ENCODE measurements around the gene MS4A4A. TPM values are rescaled to one million over a fixed set of nuclear protein-coding genes. Genes with fewer than 3 reads are reported as not detected.

The MS4A4A gene
- polyA plus RNA-seq, 1 donor from 2014 or later: not detected

GRCh38 chr11:60318726-60319125, 38.3 kb downstream of the MS4A4A start:
- no peaks in the 10 kb centered on the region for H3K4me1 Mint-ChIP-seq
- H3K4me3 Mint-ChIP-seq: no peak overlapping the region
- no peaks in the 10 kb centered on the region for H3K27me3 Mint-ChIP-seq
- no peak overlapping the region for H3K27ac Mint-ChIP-seq
- H3K36me3 Mint-ChIP-seq: no peaks in the 10 kb centered on the region
- peaks cover 0 to 27% (median 23%) of the 10 kb centered on the region in 3 donors for H3K9me3 Mint-ChIP-seq

- Mint-ChIP-seq H3K4me3 (no peak overlapping the region), H3K27ac (no peak overlapping the region), H3K9me3 (peaks cover 2 to 35% (median 27%) of the 10 kb centered on the region in 3 donors), H3K27me3 (no peaks in the 10 kb centered on the region), H3K4me1 (no peaks in the 10 kb centered on the region), H3K36me3 (peaks cover 6% of the 10 kb centered on the region)
Measured at GRCh38 chr11:60321051-60321450, 40.6 kb downstream of the MS4A4A start.

DNA sequence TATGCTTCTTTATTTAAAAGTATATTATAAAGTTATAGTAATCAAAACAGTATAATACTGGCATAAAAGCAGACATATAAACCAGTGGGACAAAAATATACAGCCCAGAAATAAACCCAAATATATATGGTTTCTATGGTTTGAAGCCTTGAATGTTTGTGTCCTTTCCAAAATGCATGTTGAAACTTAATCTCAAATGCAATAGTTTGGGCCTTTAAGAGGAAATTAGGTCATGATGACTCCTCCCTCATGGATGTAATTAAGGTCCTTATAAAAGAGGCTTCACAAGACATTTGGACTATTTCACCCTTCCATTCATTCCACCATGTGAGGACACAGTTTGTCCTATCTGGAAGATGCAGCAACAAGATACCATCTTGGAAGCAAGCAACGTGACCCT, 46.5 kb downstream of the MS4A4A start, which contains the start of gene MS4A6E:
TSS of gene MS4A6E (plus strand) at position 301 of the 400 bp plus-strand sequence. CDS start 7,641 bp downstream, outside the sequence.
- Mint-ChIP-seq H3K4me1 (no peaks in the 10 kb centered on the region), H3K27ac (no peak within 1 kb of the TSS), H3K36me3 (peaks cover 6% of the 10 kb centered on the region), H3K9me3 (peaks cover 8 to 18% (median 15%) of the 10 kb centered on the region in 3 donors), H3K27me3 (no peaks in the 10 kb centered on the region), H3K4me3 (no peak within 1 kb of the TSS)

DNA sequence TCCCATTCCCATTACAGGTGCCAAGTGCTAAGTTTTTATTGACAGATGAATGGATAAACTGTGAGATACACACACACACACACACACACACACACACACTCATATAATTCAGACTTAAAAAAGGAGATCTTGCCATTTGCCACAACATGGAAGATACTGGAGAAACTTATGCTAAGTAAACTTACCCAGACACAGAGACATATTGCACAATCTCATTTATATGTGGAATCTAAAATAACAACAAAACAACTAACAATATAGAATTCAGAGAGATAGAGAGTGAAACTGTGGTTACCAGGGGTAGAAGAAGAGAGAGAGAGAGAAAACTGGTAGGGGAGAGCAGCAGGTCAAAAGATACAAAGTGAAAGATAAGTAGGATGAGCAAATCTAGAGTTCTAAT, 48.0 kb downstream of the MS4A4A start:
- H3K27me3 Mint-ChIP-seq: no peaks in the 10 kb centered on the region
- no peak overlapping the region for H3K4me3 Mint-ChIP-seq
- H3K27ac Mint-ChIP-seq: no peak overlapping the region
- peaks cover 8 to 15% (median 13%) of the 10 kb centered on the region in 3 donors for H3K9me3 Mint-ChIP-seq
- H3K4me1 Mint-ChIP-seq: no peaks in the 10 kb centered on the region
- H3K36me3 Mint-ChIP-seq: peaks cover 6% of the 10 kb centered on the region

- no peaks in the 10 kb centered on the region for H3K27me3 Mint-ChIP-seq
- no peaks in the 10 kb centered on the region for H3K36me3 Mint-ChIP-seq
- H3K27ac Mint-ChIP-seq: no peak overlapping the region
- H3K9me3 Mint-ChIP-seq: peaks cover 0 to 3% (median 2%) of the 10 kb centered on the region in 3 donors
- peaks cover 3 to 9% (median 4%) of the 10 kb centered on the region in 3 donors for H3K4me1 Mint-ChIP-seq
- no peak overlapping the region for H3K4me3 Mint-ChIP-seq
Measured at GRCh38 chr11:60332846-60333245, 52.4 kb downstream of the MS4A4A start.

DNA sequence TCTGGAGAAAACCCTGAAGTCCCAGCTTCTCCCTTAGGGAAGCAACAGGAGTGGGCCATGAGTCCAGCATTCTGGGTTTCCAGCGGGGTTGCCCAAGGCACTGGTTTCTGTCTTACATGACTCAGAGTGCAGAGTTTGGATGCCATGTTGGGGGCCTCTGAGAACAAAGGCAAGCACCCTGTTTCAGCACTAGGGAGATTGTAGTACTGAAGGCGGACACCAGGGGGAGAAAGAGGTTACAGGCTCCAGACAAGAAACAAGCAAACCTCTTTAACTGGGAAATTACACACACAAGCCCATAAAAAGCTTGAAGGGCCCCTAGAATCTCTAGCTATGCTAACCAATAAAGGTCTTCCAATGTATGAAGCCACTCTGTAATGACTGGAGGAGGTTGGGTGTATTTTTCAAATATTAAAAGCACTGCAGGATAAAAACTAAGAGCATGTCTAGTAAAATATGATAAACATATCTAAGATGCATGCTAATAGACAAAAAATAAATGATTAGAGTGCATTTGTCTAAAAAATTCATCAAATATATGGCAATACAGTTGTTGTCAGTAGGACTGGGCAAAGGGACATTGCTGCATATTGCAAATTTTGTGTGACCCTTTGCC, 53.6 kb downstream of the MS4A4A start:
- peaks cover 0 to 2% (median 2%) of the 10 kb centered on the region in 3 donors for H3K9me3 Mint-ChIP-seq
- H3K27ac Mint-ChIP-seq: no peak overlapping the region
- peaks cover 3 to 9% (median 4%) of the 10 kb centered on the region in 3 donors for H3K4me1 Mint-ChIP-seq
- no peaks in the 10 kb centered on the region for H3K36me3 Mint-ChIP-seq
- H3K4me3 Mint-ChIP-seq: no peak overlapping the region
- H3K27me3 Mint-ChIP-seq: no peaks in the 10 kb centered on the region

DNA sequence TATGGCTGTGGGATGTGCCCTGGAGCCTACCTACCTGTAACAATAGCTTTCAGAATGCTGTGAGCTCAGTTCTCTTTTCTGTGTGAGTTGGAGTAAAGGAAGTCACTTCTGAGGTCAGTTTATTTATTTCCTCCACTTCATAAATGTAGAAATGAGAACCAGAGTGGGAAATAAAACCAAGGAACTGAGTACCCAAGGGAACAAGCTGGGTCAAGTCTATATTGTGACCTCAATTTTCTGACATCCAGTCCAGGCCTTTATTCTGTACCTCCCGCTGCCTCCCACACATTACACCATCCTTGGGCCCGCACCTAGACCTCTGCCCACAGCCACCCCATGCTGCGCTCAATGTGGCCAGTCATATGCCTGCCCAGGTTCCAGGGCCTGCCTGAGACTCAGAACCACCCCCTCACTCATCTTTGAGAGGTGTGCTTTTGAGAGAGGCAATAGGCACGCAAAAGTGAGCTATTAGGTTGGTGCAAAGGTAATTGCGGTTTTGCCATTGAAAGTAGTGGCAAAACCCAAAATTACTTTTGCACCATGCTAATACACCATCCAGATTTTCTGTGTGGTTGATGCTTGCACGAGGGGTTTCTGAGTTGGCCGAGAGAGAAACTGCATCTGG, 56.4 kb downstream of the MS4A4A start:
- peaks cover 3 to 9% (median 4%) of the 10 kb centered on the region in 3 donors for H3K4me1 Mint-ChIP-seq

DNA sequence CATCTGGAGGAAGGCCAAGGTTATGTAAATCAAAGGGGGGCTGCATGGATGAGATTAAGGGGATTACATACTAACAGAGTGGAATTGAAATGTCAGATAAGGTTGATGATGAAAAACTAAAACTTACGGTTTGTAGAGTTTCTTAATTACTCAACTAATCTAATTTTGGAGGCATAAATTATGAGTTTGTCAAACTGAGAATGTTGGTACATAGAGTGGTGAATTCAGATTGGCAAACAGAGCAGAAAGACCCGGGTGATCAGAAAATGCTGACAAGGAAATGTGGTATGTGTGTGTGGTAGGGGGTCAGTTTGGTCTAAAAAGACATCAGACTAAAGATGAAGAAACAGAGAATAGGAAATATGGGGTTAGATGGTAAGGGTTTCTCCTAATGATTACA, 57.6 kb downstream of the MS4A4A start:
- peaks cover 3 to 9% (median 4%) of the 10 kb centered on the region in 3 donors for H3K4me1 Mint-ChIP-seq
- H3K36me3 Mint-ChIP-seq: no peaks in the 10 kb centered on the region
- no peaks in the 10 kb centered on the region for H3K27me3 Mint-ChIP-seq
- no peaks in the 10 kb centered on the region for H3K9me3 Mint-ChIP-seq
- no peak overlapping the region for H3K4me3 Mint-ChIP-seq
- no peak overlapping the region for H3K27ac Mint-ChIP-seq

More for the DNA sequence above, 56.4 kb downstream of the MS4A4A start:
- H3K36me3 Mint-ChIP-seq: no peaks in the 10 kb centered on the region
- no peaks in the 10 kb centered on the region for H3K27me3 Mint-ChIP-seq
- H3K4me3 Mint-ChIP-seq: peak overlapping the region in 1 of 4 donors; percentile 12
- no peak overlapping the region for H3K27ac Mint-ChIP-seq
- H3K9me3 Mint-ChIP-seq: no peaks in the 10 kb centered on the region

- Mint-ChIP-seq H3K4me3 (no peak overlapping the region), H3K36me3 (no peaks in the 10 kb centered on the region), H3K4me1 (peaks cover 3 to 4% (median 4%) of the 10 kb centered on the region in 3 donors), H3K27ac (no peak overlapping the region), H3K27me3 (no peaks in the 10 kb centered on the region), H3K9me3 (no peaks in the 10 kb centered on the region)
Measured at GRCh38 chr11:60339356-60339755, 58.9 kb downstream of the MS4A4A start.

GRCh38 chr11:60343094-60343704, 62.7 kb downstream of the MS4A4A start:
- Mint-ChIP-seq H3K36me3 (no peaks in the 10 kb centered on the region), H3K9me3 (no peaks in the 10 kb centered on the region), H3K27me3 (no peaks in the 10 kb centered on the region), H3K4me1 (peaks cover 4 to 11% (median 10%) of the 10 kb centered on the region in 3 donors), H3K4me3 (no peak overlapping the region), H3K27ac (no peak overlapping the region)

- H3K27ac Mint-ChIP-seq: no peak overlapping the region
- peaks cover 4 to 12% (median 11%) of the 10 kb centered on the region in 3 donors for H3K4me1 Mint-ChIP-seq
- H3K27me3 Mint-ChIP-seq: no peaks in the 10 kb centered on the region
- no peaks in the 10 kb centered on the region for H3K36me3 Mint-ChIP-seq
- no peaks in the 10 kb centered on the region for H3K9me3 Mint-ChIP-seq
- H3K4me3 Mint-ChIP-seq: no peak overlapping the region
Measured at GRCh38 chr11:60344146-60344545, 63.7 kb downstream of the MS4A4A start.

DNA sequence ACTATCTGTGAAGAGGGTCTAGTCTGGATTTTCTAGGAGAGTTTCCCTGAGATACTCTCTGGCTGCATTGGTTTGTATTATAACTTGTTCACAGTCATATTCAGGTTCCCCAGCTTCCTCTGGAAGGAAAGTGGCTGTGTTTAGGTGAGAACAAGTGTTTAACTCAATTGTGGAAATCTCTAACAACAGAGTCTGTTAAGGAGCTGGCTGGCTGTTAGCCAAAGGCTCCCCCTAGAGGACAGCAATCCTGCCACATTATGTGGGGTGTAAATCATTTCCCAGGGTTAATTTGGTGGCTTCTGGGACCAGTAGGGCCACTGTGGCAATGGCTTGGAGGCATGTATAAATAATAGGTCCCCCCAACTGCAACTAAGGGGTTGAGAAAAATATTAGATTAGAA, 65.0 kb downstream of the MS4A4A start:
- Mint-ChIP-seq H3K4me1 (peaks cover 4 to 15% (median 12%) of the 10 kb centered on the region in 3 donors), H3K4me3 (no peak overlapping the region), H3K36me3 (no peaks in the 10 kb centered on the region), H3K27me3 (no peaks in the 10 kb centered on the region), H3K9me3 (no peaks in the 10 kb centered on the region), H3K27ac (no peak overlapping the region)

DNA sequence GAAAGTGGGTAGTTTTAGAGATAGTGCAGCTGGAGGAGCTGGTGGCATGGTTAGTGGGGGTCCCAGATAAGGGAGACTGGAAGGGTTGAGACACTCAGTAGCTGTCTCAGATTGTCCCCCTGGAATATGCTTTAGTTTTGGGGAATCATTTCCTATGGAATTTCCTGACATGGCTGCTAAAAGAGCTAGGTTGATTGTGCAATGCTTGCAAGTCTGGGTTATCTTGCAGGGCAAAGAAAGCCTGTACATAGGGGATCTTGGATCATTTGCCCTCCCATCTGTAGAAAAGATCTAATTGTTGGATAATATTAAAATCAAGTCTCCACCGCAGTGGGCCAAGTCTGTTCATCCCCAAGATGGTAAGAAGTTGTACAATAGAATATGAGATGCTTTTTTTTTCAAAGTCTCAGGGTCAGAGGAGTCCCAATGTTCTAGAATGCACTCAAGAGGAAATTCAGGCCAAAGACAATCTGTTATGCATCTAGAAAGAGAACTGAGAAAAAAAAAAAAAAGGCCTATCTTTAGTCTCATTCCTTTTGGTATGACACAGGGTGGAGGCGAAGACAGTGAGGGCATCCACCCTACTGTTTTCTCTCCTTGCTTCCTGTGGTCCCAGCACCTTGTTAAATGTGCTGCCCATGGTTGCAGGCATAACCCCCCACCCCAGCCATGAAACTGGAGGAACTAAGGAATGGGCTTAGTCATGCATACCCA, 66.8 kb downstream of the MS4A4A start:
- Mint-ChIP-seq H3K4me1 (peaks cover 4 to 15% (median 12%) of the 10 kb centered on the region in 3 donors), H3K27ac (no peak overlapping the region), H3K9me3 (no peaks in the 10 kb centered on the region), H3K27me3 (no peaks in the 10 kb centered on the region), H3K36me3 (no peaks in the 10 kb centered on the region), H3K4me3 (no peak overlapping the region)

- Mint-ChIP-seq H3K27ac (no peak overlapping the region), H3K9me3 (no peaks in the 10 kb centered on the region), H3K27me3 (no peaks in the 10 kb centered on the region), H3K4me3 (no peak overlapping the region), H3K4me1 (peaks cover 4 to 15% (median 12%) of the 10 kb centered on the region in 3 donors), H3K36me3 (no peaks in the 10 kb centered on the region)
Measured at GRCh38 chr11:60348116-60348515, 67.7 kb downstream of the MS4A4A start.

DNA sequence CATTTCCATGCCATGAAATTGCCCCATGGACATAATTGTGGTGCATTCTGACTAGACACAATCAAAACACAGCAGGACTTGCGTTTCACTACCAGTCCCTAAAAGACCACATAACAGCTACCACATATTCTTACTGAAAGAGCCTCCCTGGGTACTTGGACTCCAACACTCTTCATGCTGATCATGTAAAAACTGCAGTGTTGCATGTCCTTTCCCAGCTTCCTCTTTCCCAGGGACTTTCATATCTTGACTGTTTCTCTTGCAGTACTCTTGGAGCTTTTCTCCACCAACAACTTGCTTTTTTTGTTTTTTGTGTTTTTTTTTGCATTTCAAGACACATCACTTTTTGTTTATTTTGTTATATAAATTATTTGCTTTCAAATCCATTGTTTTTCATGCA, 69.5 kb downstream of the MS4A4A start:
- Mint-ChIP-seq H3K9me3 (peaks cover 3 to 17% (median 6%) of the 10 kb centered on the region in 3 donors), H3K36me3 (no peaks in the 10 kb centered on the region), H3K4me1 (peaks cover 4 to 16% (median 15%) of the 10 kb centered on the region in 3 donors), H3K27me3 (no peaks in the 10 kb centered on the region), H3K27ac (no peak overlapping the region), H3K4me3 (no peak overlapping the region)
